ENCODE results near the gene EME1.
"Not testable (repeated sequence)": the region's sequence is repeated elsewhere in the genome, so short reads cannot be mapped to it uniquely, and the experiment has no call there.

Gene EME1

DNA sequence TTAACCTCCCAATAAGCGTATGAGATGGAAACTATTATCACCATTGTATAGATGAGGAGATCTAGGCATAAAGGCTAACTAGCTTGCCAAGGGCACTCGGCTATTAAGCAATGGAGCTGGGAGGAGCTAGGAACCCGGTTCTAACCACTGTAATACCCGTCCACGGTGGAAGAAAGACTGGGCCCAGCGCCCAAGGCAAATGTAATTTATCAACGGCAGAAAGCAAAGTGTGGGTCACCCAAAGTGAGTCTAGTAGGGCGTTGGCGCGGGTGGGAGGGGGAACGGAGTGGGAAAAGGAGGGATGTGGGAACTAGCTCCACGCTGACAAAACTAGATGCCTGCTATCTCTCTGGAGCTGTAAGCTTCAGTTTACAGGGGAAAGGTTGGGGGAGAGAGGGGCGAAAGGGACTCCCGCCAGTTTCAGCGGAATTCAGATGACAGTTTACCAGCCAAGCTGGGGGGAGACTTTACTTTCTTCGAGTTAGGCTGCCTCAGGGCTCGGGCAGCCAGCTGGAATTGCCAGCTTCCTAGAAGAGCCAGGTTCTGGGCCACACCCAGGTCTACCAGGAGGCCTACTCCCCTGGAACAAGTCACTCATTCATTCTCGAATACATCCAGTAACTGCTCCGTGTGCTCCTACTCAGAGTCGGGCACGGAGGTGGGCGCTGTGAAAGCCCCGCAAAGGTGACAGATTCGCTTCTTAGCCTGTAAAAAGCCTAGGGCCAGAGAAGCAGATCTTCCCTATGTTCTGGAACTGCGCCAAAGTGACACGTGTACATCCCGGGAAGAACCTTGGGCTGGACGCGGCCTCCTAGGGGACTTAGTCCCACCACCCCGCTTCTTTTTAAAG, 23.5 kb downstream of the EME1 start:
- DNase-seq: no peak

DNA sequence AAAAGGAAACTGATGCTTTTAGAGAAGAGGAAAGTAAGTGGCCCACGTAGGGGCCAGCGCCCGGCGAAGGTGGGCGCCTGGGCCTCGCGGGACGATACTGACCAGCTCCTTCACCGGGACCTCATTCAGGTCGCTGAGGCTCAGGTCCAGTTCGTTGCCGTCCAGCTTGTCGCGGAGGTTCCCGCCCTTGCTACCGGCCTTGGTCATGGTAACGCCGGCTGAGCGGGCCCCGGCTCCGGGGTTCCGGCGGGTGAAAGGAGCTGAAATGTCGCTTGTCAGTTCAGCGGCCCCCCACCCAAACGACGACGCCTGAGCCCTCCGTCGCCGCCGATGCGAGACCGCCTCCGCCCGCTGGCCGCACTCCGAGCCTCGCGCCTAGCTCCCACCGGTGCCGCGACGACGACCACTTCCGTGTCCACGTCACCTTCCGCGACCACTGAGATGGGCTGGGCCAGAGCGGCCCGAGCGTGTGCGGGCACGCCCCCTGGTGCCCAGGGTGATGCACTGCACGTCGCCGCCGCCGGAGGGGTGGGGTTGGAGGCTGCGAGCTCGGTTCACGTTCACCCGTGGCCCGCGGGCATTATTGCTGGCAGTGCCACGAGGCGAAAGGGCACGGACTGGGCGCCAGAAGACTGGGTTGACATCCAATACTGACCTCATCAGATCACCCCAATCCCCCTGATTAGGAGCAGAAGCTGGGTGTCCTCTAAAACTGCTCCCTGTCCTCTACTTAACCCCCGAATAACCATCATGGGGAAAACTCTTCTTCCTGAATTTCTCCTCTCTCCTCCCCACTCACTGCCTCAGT, 24.3 kb downstream of the EME1 start, which contains the start of gene LRRC59:
LRRC59 (minus strand) TSS at position 413 of the 808 bp plus-strand sequence; CDS start at position 207, 206 bp downstream.
- peak; percentile 94 for DNase-seq

DNA sequence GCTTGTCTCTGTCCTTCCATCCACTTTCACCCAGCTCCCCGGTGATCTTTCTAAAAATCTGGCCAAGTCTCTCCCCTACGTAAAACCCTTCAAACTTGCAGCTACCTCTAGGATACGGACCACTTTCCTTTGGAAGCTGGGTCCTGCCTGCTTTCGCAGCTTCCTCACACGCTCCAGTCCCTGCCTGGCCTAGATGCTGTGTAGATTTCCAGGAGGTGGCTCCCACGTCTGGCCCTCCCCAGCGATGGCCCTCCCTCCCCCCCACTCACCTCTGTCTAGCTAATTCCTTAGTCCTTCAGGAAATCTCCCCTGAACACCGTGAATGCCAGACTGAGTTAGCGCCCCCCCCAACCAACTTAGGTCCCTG, 24.9 kb downstream of the EME1 start:
- DNase-seq: no peak

DNA sequence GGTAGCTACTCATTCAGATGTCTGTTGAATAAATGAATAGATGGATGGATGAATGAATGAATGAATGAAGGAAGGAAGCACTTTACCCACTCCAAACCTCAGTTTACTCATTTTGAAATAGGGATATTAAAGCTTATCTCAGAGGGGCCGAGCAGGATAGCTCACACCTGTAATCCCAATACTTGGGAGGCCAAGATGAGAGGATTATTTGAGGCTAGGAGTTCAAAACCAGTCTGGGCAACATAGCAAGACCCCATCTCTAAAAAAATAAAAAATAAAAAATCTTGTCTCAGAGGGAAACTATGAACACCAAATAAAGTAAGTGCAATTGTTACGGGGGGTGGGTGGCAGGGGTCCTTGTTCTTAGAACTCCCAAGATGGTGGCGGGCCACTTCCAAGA, 25.6 kb downstream of the EME1 start:
- DNase-seq: not testable (repeated sequence)

DNA sequence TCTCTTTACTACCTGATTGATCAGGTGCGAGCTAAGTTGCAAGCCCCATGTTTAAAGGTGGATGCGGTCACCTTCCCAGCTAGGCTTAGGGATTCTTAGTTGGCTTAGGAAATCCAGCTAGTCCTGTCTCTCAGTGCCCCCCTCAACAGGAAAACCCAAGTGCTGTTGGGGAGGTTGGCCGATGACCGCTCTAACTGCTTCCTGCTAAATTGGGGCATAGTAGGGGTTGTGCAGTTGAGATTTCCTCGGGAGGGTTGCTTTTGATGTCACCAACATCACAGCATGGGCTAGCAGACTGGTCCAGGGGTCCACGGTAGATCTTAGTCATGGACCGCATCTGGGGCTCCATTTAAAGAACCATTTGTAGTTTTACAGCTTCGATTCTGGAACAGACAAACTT, 26.6 kb downstream of the EME1 start:
- not testable (repeated sequence) for DNase-seq

DNA sequence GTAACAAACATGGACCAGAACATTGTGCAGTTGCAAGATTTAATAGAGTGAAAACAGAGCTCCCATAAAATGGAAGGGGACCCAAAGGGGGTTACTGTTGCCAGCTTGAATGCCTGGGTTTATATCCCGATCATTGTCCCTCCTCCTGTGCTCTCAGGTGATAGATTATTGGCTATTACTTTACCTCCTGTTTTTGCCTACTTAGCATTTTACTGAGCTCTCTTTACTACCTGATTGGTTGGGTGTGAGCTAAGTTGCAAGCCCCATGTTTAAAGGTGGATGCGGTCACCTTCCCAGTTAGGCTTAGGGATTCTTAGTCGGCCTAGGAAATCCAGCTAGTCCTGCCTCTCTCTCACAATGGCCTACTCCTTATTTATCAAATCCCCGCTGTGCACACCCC, 32.3 kb downstream of the EME1 start:
- not testable (repeated sequence) for DNase-seq

DNA sequence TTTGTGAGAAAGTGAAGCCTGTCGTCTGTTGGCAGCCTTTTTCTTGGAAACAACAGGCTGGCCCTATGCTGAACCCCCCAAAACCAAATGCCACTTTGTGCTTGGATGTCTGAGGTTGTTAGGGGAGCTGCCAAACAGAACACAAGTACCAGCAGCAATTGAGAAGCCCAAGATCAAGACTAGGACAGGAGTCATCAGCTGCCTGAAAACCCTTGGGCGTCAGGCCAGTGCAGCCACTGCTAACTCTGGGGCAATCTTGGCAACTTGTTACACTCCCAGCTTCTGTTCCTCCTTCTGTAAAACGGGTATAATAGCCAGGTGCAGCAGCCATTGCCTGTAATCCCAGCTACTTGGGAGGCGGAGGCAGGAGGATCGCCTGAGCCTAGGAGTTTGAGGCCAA, 33.5 kb downstream of the EME1 start:
- no peak for DNase-seq

DNA sequence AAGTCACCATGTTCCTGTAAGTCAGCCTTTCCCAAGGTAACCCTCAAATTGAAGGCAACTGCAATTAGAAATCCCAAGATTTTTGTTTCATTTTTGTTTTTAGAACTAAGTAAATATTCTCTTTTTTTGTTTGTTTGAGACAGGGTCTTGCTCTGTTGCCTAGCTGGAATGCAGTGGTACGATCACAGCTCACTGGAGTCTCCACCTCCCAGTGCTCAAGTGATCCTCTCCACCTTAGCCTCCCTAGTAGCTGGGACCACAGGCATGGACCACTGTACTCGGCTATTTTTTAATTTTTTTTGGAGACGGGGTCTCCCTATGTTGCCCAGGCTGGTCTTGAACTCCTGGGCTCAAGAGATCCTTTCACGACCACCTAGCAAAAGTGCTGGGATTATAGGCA, 34.9 kb downstream of the EME1 start:
- DNase-seq: no peak

DNA sequence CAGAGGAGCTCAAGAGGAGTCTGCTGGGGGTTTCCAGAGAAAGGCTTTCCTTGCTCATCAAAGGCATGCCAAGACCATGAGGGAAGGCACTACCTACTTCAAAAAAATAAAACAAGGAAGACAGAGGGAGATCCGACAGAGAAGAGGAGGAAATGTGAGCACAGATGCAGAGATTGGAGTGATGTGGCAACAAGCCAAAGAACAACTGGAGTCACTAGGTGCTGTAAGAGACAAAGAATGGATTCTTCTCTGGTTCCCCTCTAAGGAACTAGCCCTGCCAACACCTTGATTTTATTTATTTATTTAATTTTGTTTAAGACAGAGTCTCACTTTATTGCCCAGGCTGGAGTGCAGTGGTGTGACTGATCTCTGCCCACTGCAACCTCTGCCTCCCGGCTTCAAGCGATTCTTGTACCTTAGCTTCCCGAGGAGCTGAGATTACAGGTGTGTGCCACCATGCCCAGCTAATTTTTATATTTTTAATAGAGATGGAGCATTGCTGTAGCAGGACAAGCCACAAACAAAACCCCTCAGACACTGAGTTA, 39.2 kb downstream of the EME1 start:
- DNase-seq: no peak

DNA sequence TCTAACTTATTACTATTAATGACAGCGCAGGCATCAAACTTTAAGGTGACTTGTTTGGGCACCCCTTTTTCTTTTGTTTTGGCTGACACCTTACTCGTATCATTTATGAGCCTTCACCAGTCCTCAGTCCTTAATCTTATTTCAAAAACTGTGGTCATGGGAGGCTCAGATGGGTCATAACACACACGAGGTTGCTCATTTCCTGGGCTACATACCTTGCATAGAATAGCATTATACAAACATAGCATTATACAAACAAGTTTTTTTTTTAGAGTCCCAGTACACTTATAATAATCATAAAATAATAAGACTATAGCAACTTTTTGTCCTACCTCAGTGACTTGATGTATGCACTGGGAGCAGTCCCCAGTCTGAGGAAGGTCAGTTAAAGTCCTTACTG, 41.8 kb downstream of the EME1 start:
- no peak for DNase-seq

DNA sequence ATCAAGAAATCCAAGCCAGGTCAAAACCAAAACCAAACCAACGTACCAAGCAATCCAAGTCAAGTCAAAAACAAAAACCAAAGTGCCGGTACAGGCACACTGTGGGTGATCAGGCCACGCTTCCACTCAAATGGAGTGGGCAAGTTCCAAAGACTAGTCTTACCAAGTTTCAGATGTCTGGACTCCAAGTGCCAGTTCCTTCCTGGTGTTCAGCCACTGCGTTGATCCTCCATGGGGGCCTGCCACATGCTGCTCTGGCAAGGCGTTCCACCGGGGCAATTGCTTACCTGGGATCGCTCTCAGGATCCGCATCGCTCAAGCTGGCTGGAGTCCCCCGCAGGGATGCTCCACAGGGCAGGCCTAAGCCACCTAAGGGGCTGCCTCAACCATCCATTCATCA, 46.5 kb downstream of the EME1 start:
- DNase-seq: not testable (repeated sequence)

DNA sequence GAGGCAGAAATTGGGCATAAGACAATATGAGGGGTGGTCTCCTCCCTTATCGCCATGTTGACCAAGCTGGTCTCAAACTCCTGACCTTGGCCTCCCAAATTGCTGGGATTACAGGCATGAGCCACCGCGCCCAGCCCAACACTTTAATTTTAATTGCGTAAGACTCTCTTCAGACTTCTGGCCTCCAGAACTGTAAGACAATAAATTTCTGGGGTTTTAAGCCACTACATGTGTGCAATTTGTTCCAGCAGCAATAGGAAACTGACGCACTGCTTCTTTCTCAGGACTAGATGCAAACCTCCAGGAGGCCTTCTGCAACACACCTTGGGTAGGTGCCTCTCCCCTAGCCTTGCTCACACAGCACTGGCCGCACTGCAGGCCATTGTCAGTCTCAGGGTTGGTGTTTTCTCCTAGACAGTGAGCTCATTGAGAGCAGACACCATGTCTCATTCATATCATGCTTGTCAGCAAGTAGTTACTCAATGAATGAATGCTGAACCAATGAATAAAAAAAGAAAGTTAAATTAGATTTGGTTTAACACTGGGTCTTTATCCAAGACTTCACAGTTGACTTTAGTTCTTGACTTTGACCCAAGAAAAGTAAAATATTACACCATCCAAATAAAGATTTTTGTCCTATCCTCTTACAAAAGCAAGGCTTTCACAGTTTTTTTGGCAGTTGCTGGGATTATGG, 47.5 kb downstream of the EME1 start:
- no peak for DNase-seq

DNA sequence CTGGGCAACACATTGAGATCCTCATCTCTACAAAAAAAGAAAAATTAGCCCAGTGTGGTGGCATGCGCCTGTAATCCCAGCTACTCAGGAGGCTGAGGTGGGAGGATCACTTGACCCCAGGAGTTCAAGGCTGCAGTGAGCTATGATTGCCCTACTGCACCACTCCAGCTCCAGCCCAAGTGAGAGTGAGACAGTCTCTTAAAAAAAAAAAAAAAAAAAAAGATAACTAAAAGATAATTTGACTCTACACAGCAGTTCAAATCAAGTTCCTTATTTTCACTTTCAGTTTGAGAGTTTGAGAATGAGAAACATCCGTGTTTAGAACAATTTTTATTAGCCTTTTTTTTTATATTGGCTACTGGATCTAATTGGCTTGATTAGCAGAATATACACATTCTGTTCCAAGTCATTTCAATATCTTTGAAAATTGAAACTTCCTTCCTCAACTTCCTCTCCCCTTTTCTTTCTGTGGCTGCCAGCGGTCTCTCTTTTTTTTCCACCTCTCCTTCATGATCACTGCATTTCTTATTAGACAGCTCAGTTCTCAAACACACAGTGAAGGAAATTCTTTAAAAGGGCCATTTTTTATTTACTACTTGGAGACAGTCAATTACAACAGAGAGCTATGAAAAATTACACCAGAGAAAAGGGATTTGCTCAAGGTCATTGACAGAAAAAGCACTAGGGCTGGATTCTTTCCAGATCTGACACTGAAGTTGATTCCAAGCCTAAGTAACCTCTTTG, 48.5 kb downstream of the EME1 start:
- DNase-seq: no peak

DNA sequence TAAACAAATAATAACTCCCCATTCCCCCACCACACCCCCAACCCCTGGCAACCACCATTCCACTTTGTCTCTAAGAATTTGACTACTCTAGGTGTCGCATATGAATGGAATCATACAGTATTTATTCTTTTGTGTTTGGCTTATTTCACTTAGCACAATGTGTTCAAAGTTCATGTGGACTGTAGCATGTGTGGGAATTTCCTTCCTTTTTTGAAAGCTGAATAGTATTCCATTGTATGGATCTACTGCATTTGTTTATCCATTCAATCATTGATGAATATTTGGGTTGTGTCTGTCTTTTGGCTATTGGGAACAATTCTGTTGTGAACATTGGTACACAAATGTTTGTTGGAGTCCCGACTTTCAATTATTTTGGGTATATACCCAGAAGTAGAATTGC, 49.7 kb downstream of the EME1 start:
- DNase-seq: no peak

DNA sequence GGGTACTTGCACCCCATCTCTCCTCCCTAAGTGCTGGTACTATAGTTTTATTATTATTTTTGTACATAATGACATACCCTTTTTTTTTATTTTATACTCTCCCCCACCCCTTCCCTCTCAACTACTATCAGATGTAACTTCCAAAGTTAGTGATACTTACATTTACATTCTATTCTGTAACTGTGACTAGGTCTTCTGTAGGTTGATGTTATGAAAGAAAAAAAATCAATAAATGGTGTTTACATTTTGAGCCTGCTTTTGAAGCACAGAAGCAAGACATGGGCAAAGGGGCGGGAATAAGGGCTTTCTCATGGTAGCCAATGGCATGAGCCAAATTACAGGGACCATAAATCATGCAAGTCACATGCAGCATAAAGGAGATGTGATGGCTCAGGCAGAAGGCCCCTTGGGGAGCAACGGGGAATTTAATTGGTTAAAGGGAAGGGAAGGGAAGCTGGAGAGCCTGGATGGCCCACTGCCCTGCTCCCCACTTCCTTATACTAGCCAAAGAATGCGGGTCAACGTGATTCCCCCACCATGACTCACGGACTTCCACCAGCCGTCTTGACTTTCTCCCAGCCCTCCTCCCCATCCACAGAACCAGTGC, 50.6 kb downstream of the EME1 start:
- DNase-seq: peak; percentile 94

DNA sequence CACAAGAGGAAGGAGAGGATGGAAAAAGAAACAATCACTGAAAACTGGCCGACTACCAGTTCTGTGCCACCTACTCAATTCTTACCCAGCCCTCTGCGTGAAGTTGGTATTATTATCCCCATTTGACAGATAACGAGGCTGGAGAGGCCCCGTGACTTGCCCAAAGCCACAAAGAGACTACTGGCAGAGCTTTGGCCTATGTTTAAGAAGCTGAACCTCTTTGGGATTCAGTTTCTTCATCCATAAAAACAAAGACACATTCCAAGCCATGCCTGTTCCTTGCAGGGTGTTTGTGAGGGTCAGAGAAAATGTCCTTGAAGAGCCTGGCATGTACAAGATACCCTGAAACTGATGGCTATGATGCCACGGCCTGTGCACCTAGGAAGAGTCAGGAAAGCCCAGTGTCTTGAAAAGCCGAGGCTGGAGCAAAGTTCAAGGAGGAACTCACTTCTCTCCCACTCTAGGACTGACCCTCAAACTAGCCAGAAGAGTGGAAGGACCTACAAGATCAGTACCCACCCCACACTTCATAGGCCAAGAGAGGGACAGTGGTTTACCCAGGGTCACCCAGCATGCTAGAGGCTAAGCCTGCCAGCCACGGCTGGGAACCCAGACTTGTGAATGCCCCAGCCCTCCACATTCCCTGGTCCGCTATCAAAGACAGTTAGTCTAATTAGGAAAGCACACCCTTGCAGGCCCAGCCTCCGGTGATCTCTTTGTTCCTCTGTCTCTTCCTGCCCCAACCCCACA, 51.4 kb downstream of the EME1 start:
- peak; percentile 58 for DNase-seq

DNA sequence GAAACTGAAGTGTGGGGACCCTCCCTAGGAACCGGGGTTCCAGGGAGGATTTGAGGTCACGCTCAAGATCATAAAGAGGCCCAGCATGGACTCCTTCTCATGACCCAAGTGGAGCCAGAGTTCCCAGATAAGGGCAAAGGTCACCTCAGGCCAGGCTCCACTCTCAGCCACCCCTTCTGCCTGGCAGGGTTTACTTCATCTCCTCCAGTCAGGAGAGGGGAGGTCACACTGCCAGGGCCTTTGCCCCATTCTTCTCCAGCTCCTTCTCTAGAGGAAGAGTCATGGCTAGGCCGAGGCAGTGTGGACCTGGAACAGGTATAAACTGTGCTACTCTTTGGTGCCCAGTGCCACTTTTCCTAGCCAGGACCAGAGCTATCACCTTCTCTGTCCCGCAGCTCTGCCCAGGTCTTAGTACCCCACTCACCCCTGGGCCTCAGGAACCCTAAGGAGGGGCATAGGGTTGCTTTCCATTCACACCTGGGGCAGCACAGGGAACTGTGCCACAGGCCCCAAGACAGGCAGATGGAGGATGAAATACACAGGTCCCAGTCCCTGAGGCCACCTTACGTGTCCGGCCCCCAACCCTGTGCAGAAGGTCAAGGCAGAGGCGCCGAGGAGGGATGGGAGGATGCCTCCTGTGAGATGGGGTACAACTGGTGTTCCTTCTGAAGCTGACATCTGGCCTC, 52.1 kb downstream of the EME1 start:
- DNase-seq: no peak

DNA sequence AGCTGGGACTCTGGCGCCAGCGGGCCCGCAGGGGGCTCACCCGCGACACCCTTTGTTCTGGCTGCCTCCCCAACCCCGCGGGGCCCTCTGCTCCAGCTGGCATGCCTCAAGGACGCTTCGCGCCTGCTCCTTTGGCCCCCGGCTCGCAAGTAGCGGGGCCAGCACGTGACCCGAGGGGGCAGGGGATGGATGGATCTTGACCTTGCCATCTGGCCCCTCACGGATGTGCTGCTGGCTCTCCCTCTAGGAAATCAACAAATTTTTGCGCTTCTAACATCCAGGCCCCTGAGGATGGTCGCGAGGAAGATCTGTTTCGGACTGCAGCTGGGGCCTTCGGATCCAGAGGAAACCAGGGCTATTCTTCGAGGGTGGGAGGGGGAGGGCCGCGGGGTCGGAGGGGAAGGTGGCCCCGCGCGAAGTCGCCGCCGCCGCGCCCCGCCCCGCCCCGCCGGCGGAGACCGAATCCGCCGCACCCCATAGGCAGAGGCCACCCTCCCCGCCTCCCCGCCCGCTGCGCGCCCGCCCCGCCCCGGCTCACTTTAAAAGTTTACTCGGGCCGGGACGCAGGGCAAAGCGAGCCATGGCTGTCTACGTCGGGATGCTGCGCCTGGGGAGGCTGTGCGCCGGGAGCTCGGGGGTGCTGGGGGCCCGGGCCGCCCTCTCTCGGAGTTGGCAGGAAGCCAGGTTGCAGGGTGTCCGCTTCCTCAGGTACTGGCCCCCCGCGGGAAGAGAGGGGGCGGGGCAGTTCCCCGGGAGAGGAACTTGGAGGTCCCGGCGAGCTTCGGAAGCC, 52.8 kb downstream of the EME1 start, which contains the start of gene ACSF2:
ACSF2 (plus strand) TSS at position 537 of the 790 bp plus-strand sequence; CDS start at position 581, 44 bp downstream.
- peak; percentile 93 for DNase-seq

DNA sequence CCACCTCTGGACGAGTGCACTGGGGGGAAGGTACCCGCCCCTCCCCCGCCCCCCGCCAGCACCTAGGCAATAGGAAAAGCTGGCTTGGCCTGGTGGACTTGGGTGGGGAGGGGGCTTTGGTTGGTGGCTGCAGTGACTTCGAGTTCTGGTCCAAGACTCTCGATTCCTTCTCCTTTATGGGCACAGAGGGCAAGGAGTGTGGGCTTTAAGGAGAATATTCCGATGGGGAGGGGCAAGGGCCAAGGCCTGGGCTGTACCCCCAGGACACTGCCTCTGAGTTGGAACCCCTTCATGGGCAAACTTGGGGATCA, 53.4 kb downstream of the EME1 start:
- no peak for DNase-seq

Measured in islet precursor cell (in vitro differentiated cells).